NCI-H128 (cell line): Measurements from ENCODE around the gene TMEM92.

Experiments used
- DNase-seq: peaks from one replicate; lab custom pipeline; 2025; ENCODE audit not compliant: unreplicated experiment; lab: John Stamatoyannopoulos, UW

The TMEM92 gene

DNA sequence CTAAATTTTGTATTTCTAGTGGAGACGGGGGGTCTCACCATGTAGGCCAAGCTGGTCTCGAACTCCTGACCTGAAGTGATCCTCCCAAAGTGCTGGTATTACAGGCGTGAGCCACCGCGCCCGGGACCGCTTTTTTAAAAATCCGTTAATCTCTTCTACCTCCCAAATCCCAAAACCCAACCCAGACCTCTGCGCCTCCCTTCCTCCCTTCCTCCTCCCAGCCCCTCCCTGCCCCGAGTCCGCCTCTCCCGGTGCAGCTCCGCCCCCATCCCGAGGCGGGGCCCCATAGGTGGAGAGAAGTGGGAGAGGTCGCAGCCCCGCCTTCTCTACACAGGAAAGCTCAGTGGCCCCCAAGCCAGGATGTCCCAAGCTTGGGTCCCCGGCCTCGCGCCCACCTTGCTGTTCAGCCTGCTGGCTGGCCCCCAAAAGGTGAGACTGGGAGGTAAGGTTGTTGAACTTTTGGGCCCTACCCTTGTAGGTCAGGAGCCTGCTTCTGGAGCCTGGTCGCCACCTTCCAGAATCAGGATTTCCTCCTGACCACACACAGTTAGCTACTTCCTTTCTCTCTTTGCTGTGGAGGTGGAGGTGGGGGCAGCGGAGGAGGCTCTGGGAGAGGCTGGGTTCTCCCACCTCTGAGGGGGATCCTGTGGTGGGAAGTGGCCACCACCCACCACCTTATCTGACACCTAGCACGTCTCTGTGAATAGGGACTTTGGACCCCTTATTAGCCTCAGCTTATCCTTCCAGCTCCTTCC lies at the start of gene TMEM92:
Gene TMEM92 (plus strand): TSS at position 325 of the 755 bp plus-strand sequence. CDS start 36 bp downstream, at position 361.
- DNase-seq: no peak

DNA sequence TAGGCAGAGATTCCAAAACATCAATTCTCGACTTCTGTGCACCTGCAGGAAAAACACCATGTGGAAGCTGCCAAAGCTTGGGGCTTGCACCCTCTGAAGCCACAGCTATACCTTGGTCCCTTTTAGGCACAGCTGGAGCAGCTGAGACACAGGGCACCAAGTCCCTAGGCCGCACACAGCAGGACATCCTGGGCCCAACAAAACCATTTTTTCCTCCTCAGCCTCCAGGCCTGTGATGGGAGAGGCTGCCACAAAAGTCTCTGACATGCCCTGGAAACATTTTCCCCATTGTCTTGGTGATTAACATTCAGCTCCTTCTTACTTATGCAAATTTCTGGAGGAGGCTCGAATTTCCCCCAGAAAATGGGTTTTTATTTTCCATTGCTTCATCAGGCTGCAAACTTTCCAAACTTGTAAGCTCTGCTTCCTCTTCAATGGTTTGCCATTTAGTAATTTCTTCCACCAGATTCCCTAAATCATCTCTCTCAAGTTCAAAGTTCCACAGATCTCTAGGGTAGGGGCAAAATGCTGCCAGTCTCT lies 48.5 kb upstream of the TMEM92 start:
- DNase-seq: no peak

DNA sequence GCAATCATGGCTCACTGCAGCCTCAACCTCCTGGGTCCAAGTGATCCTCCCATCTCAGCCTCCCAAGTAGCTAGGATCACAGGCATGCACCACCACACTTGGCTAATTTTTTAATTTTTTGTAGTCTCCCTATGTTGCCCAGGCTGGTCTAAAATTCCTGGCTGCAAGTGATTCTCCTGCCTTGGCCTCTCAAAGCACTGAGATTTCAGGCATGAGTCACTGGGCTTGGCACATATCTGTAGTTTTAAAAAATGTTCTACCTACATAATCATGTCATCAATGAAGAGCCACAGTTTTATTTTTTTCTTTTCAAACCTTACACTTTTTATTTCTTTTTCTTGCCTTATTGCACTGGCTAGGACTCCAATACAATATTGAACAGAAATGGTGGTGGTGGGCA lies 39.7 kb upstream of the TMEM92 start:
- no peak for DNase-seq

DNA sequence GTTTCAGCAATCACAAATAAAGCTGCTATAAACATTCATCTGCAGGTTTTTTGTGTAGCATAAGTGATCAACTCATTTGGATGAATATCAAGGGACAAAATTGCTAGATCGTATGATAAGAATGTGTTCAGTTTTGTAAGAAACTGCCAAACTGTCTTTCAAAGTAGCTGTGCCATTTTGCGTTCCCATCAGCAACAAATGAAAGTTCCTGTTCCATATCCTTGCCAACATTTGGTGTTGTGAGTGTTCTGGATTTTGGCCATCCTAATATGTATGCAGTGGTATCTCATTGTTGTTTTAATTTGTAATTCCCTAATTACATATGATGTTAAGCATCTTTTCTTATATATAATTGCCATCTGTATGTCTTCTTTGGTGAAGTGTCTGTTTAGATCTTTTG lies 36.4 kb upstream of the TMEM92 start:
- DNase-seq: no peak

DNA sequence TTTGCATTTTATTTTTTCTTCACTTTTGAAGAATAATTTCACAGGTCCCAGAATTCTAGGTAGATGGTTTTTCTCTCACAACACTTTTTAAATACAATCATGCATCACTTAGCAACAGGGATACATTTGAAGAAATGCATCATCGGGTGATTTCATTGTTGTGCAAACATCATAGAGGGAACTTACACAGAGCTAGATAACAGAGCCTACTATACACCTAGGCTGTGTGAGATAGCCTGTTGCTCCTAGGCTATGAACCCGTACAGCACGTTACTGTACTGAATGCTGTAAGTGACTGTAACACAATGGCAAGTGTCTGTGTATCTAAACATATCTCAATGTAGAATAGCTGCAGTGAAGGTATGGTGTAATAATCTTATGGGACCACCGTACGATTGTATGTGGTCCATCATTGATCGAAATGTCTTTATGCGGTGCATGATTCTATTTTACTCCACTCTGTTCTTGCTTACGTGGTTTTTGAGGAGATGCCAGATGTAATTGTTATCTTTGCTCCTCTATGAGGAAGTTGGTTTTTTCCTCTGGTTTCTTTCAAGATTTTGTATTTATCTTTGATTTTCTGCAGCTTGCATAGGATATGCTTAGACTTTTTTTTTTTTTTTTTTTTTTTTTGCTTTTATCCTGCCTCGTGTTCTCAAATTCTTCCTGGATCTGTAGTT lies 35.5 kb upstream of the TMEM92 start:
- DNase-seq: no peak

DNA sequence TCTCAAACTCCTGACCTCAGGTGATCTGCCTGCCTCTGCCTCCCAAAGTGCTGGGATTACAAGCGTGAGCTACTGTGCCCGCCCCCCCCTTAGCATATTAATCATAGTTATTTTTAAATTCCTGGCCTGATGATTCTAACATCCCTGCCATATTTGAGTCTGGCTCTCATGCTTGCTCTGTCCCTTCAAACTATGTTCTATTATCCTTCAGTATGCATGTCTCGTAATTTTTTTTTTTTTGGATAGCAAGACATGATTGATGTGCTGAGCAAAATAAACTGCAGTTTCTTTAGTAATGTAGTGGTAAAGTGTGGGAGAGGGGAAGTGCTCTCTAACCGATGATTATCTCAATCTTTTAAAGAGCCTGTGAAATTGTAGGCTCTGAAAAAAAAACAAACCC lies 34.3 kb upstream of the TMEM92 start:
- DNase-seq: no peak

DNA sequence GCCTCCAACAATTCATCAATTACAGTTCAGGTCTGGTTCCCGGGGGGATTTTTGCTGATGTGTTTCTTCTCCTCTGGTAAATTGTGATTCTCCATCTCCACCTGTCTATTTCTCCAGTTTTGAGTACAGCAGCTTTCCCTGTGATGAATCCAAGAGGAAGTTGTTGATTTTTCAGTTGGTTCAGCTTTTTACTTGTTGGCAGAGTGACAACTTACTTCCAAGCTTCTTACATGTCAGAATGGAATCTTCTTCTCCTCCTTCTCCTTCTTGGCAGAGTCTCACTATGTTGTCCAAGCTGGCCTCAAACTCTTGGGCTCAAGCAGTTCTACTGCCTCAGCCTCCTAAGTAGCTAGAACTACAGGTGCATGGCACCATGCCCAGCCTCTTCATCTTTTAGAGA lies 33.4 kb upstream of the TMEM92 start:
- no peak for DNase-seq

DNA sequence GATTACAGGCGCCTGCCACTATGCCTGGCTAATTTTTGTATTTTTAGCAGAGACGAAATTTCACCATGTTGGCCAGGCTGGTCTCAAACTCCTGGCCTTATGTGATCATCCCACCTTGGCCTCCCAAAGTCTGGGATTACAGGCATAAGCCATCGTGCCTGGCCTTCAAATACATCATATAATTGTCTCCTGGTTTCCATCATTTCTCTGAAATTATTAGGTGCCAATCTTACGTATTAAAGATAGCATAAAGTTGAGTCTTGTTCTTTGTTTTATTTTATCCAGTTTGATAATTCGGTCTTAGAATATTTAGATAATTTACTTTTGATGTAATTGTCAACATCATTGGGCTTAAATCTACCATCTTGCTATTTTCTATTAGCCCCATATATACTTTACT lies 32.8 kb upstream of the TMEM92 start:
- no peak for DNase-seq

DNA sequence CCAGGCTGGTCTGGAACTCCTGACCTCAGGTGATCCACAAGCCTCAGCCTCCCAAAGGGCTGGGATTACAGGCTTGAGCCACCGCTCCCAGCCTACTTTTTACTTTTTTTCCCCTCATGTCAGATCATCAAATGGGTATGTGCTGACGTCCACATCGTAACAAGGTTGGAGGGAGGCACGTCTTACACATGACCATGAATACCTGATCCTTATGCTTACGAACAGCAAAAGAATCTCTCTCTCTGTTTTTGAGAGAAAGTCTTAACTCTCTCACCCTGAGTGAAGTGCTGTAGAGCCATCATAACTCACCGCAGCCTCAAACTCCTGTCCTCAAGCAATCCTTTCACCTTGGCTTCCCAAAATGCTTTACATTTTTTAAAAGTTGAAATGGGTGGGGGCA lies 29.5 kb upstream of the TMEM92 start:
- DNase-seq: no peak

DNA sequence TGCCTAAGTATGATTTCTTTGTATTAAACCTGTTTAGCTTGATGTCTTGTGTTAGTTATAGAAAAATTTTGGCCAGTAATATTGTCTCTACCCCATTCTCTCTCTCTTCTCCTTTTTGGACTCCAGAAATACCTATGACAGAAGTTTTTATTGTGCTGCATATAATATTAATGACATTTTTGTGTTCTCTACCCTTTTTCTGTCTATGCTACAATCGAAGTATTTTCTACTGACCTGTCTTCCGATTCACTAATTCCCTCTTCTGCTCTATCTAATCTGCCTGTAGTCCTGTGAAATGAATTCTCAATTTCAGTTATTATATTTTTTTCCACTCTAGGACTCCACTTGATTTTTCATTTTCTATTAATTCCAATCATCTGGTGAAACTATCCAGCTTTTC lies 26.0 kb upstream of the TMEM92 start:
- no peak for DNase-seq

DNA sequence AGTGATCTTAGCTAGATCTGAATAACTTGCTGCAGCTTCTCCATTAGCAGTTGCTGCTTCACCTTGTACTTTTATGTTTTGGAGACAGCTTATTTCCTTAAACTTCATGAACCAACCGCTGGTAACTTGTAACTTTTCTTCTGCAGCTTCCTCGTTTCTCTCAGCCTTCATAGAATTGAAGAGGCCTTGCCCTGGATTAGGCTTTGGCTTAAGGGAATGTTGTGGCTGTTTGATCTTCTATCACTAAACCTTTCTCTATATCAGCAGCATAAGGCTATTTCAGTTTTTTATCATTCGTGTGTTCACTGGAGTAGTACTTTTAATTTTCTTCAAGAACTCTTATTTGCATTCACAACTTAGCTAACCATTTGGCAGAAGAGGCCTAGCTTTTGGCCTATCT lies 21.5 kb upstream of the TMEM92 start:
- no peak for DNase-seq

DNA sequence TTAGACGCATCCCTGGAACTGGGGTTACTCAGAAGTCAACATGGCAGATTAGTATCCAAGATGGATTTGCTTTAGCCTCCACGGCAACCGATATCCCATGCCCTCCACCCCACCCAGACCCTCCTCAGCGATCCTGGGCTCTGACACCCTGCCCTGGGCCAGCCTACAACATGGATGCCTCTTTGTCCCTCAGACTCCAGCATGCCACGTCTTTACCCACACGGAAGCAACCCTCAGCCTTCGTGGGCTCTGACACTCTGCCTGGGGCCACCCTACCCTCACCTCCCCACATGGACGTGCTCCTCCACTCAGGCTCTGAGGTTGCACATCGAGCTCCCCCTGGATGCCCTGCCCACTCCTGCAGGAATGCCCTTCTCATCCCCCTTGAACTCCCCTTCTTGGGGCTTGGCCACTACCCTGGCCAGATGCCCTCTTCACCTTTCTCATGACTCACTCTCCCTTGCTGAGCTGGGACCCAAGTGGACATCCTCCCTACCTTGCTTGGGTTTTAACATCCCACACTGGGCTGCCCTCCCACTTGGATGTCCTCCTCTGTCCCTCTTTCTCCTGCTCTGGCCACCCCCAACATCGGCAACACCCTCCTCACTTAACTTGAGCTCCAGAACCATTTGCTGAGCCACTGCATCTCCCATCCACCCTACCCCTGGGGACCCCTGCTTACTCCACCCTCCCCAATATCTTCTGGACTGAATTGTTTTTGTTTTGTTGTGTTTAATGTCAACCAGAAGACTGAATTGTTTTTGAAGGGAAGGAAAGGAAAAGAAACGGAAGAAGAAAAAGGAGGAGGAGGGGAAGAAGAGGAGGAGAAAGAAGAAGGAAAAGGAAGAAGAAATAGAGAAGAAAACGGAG lies 18.3 kb upstream of the TMEM92 start:
- no peak for DNase-seq

DNA sequence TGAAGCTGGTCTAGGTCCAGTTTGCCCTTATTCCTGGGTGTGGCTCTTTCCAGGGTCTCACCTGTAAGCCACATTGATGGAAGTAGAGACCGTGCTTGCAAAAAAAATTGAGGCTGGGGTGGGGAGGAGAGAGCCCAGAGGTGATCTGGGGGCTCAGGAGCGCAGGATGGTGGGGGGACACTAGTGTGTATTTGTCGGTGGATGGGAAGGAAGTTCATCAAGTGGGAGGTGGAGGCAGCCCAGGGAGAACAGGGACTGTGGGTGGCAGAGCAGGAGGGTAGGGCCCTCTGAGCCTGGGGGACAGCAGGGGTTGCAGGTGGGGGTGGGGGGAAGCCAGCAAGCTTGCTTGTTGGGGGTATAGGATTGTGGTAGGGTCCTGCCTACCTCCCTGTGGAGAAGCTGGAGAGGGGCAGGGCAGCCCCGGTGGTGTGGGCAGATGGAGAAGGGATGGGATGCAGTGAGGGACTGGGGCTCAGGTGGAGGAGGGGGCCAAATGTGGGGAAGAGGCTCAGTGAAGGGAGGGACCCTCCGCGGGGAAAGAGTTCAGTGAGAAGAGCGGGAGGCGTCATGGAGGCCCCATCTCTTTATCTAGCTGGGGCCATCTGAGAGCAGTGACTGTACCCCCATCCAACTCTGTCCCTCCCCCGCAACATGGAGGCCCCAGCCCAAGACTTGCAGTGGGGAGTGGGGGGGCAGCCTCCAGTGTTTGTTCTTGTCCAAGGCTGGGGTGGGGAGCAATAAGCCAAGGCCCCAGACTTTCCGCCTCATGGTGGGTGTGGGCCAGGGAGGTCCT lies 17.2 kb upstream of the TMEM92 start:
- no peak for DNase-seq

DNA sequence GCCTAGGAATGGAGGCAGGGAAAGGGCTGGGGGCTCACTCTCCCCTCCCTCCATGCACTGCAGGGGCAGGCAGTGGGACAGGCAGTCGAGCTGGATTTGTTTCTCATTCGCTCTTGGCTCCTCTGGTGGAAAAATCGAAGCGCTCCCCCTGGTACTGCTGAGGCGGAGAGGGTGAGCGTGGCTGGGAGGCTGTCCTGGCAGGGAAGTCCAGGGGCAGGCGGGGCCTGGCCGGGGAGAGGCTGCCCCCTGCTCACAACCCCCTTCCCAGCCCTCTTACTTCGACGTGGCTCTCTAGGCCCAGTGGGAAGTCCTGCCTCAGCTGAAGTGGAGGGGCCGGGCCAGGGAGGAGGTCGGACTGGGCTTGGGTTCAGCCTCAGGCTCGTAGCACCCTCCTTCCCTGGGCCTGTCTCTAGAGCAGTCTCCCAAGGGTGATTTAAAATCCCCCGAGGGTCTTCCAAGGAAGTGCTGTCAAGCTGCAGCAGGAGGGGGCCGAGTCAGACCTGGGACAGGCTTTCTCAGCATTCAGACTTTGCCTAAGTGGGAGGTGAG lies 16.5 kb upstream of the TMEM92 start:
- no peak for DNase-seq

DNA sequence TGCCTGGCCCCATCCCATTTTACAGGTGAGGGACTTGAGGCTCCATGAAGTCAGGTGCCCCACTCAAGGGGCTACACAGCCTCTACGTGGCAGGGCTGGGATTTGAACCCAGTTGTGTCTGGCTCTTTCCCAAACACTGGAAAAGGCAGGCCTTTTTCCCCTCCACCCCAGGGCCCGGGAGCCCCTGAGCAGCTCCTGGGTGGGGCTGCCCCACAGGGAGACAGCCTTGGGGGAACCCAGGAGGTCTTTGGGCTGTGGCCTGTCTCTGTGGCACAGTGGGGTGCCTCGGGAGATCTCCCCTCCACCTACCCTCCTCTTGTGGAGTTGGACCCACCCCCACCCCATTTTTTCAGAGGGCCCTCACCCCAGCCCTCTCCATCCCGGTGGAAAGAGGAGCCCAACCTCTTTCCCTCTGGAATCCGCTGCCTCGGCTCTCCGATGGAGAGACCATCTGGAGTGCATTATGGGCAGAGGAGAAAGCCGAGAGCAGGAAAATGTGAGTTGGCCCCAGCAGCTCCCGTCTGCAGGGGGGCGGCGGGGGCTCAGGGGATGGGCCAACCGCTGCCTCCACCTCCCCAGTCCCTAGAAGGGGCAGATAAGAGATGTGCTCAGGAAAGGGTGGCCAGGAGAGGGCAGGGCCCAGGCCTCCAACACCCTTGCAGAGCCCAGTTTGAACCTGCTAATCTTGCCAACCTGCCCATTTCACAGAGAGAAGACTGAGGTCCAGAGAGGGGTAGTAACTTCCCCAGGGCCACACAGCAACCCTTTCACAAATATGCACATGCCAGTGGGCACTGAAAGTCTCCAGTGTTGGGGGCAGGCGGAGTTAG lies 15.4 kb upstream of the TMEM92 start:
- DNase-seq: no peak

DNA sequence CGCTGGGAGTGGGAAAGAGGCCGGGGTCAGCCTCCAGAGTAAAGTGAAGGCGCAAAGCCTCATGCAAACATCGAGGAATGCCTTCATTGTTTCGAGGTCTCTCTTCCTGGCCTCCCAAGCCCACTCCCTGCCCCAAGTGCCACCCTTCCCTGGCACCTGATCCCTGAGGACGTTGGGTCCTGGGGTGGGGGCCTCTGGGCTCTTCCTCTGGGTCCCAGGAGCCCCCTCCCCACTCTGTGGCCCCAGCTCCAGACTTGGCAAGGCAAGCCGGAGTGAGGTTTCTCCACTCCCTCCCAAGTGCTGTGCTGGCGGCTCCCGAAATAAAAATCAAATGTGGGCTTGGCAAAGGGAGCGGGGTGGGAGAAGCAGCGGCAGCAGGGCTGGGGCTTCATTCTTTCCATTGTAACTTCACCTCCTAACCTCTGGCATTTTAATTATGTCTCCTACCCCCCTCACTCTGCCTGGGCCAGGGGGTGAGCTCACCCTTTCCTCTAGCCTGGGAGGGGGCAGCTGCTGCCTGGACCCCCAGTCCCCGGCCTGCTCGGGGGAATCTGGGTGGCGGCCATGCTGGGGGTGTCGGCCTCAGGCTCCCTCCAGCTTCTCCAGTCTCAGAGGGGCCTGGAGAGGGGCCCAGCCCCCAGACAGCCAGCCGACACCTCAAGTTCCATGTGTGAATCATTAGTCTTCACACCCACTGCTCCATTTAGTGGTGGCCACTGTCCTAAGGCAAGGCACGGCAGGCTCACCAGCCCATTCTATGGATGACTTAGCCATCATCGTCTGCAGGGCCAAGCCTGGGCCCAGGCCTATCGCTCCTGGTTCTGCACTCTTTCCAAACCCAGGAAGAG lies 14.6 kb upstream of the TMEM92 start:
- no peak for DNase-seq

DNA sequence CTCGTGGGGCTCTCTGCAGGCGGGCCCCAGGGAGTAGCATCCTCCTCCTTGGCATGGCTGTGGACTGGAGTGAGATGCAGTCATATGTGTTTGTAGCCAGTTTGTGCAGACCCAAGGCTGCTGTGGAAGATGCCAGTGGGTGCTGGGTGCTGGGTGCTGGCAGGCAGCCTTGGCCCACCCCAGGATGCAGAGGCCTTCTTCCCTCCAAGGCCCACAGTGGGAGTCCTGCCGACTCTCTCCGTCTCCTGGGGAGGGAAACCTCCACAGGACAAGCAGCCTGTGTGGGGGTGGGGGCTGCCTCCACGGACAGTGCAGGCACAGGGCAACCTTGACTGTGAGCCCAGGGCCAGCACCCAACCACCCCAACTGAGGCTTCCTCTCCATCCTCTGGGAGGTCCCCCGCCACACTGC lies 13.8 kb upstream of the TMEM92 start:
- no peak for DNase-seq

DNA sequence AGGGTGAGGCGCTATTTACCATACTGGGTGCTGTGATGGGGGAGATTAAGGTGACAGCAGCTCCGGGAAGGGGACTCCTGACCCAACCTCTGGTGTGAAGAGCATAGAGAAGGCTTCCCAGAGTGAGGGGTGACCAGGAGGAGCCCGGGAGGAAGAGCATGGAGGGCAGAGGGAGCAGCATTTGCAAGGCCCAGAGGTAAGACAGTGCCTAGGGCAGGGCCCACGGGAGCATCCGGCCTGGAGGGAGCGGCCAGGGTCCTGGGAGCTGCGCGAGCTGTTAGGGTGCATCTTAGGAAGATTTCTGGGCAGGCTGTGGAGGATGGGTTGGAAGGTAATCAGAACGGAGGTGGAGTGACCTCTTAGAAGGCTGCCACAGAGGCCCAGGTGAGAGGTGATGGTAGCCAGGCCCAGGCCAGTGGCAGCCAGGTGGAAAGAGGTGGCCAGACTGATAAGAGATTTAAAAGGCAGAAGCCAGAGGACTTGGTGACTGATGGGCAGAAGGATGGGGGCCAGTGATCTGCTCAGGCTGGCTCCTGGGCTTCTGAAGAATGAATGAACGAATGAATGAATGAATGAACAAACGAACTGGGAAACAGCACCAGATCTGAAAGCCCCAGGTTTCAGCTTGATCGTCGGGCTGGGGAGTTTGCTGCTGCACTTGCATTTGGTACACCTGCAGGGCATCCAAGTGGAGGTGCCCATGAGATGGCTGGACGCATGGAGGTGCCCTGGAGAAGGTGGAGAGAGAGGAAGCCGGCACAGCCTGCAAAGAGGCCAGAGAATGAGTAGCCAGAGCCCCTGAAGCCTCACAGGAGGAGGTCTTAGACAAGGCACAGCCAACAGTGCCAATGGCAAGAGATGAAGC lies 13.0 kb upstream of the TMEM92 start:
- DNase-seq: no peak
